ENCODE data around the gene BCL11A. TPM values are rescaled to one million over a fixed set of nuclear protein-coding genes. Genes with fewer than 3 reads are reported as not detected.

The BCL11A gene
- total RNA-seq, 1 experiment from 2014 or later = 91.4 TPM

- H3K4ac ChIP-seq (ENCODE audit: low read depth, low read length) = no peak overlapping the region
- H2BK20ac ChIP-seq (ENCODE audit: low read depth, low read length, poor library complexity, severe bottlenecking) = no peak overlapping the region
- H3K27ac ChIP-seq (ENCODE audit: insufficient read length, low read depth, low read length) = no peak overlapping the region
- Mint-ChIP-seq H3K4me3 (no peak overlapping the region), H3K4me1 (peaks cover 52 to 63% of the 10 kb centered on the region in 2 experiments), H3K9me3 (no peaks in the 10 kb centered on the region), H3K36me3 (ENCODE audit: insufficient read depth in 1 of 3, low read depth in 3 of 3) (peaks cover 4 to 33% (median 29%) of the 10 kb centered on the region in 3 experiments; a peak in 5 of 7 replicates), H3K27ac (peak overlapping the region in 1 of 3 experiments; percentile 25; a peak in 1 of 7 replicates), H3K27me3 (ENCODE audit: low read depth) (no peaks in the 10 kb centered on the region)
- H4K91ac ChIP-seq (ENCODE audit: insufficient read length, low read depth, low read length) = no peak overlapping the region
- H3K79me2 ChIP-seq (ENCODE audit: insufficient read depth, low read length) = peaks cover 15% of the 10 kb centered on the region; the same call in 1 of the 2 replicates
- H2BK120ac ChIP-seq (ENCODE audit: low read depth, low read length, poor library complexity, severe bottlenecking) = no peak overlapping the region
- no peak overlapping the region for H3K14ac ChIP-seq (ENCODE audit: insufficient read depth, low read length)
- no peaks in the 10 kb centered on the region for H3K23me2 ChIP-seq (ENCODE audit: insufficient read length, low read depth, low read length, poor library complexity, severe bottlenecking)
- no peak for DNase-seq
- H2AFZ ChIP-seq (ENCODE audit: low read length) = no peak overlapping the region
- H3K4me2 ChIP-seq (ENCODE audit: insufficient read depth, insufficient read length, low read length) = no peak overlapping the region
- H3K27me3 ChIP-seq (ENCODE audit: insufficient read depth, low read length) = no peaks in the 10 kb centered on the region
- no peak overlapping the region for H2BK5ac ChIP-seq (ENCODE audit: insufficient read length, low read length)
- H4K5ac ChIP-seq (ENCODE audit: insufficient read length, low read depth, low read length) = no peak overlapping the region
- no peak overlapping the region for H4K8ac ChIP-seq (replicated peaks; ENCODE audit: insufficient read length, low read depth, low read length)
- H3K79me1 ChIP-seq (ENCODE audit: insufficient read depth, low read depth, low read length, poor library complexity, severe bottlenecking) = peaks cover 4% of the 10 kb centered on the region
- H2BK15ac ChIP-seq (ENCODE audit: low read depth, low read length) = no peak overlapping the region
- no peak overlapping the region for H2BK12ac ChIP-seq (ENCODE audit: insufficient read length, low read depth, low read length)
- H2AK5ac ChIP-seq (ENCODE audit: insufficient read length, low read length) = no peak overlapping the region
- no peak overlapping the region for H3K9ac ChIP-seq (ENCODE audit: extremely low read depth, insufficient read length, low read length)
- TF ChIP-seq CTCF (conservative IDR thresholded peaks at IDR 0.05) = no peak
- peaks cover 1% of the 10 kb centered on the region; the same call in 1 of the 2 replicates for H3K4me1 ChIP-seq (ENCODE audit: insufficient read depth, low read length)
- H4K20me1 ChIP-seq (ENCODE audit: control insufficient read depth, insufficient read depth, insufficient read length) = peaks cover 2% of the 10 kb centered on the region
- no peaks in the 10 kb centered on the region for H3K9me3 ChIP-seq (ENCODE audit: control insufficient read depth, low read depth, low read length)
- H3K23ac ChIP-seq (ENCODE audit: insufficient read length, low read depth, low read length) = no peak overlapping the region
- WGBS (ENCODE audit: extremely low coverage, insufficient read length, low lambda C conversion rate) = no CpG with 5 or more reads among the region's 4 CpGs
- no peak overlapping the region for H3K56ac ChIP-seq (ENCODE audit: insufficient read length, low read depth, low read length)
- H3T11ph ChIP-seq (ENCODE audit: low read length) = no peak overlapping the region
- H3K18ac ChIP-seq (ENCODE audit: insufficient read length, low read depth, low read length) = no peak overlapping the region
These were observed 51.3 kb downstream of the BCL11A start for GRCh38 chr2:60502144-60502543.
